Activated naive CD8-positive, alpha-beta T cell treated with anti-CD3 and anti-CD28 coated beads, Interleukin-2, amount 10 ng/mL, durations not matched to agents 7 days and 5 days (primary cell): ENCODE results near the gene PRDM10. TPM values are rescaled to one million over a fixed set of nuclear protein-coding genes. Genes with fewer than 3 reads are reported as not detected.
"Not testable (repeated sequence)": the region's sequence is repeated elsewhere in the genome, so short reads cannot be mapped to it uniquely, and the experiment has no call there.

ENCODE experiments used
- ATAC-seq: fragments of 150-1000 bp; cut with Tn5 transposase; one replicate; pipeline ENCODE4 v1.10.0; 2021; ENCODE audit warnings: low read depth, moderate library complexity
- POLR2A ChIA-PET: fragments of 350-600 bp; sonication (Branson Sonifier 250); formaldehyde crosslinking; loops from one replicate; lab custom pipeline; 2021; ENCODE audit warnings: antibody characterized with exemption; lab: Charles Lee
- DNase-seq: peaks from one replicate; pipeline ENCODE4 v3.0.0; 2021
- H3K27ac Mint-ChIP-seq: one replicate; pipeline ENCODE4 v1.8.0; 2022; ENCODE audit warnings: mild to moderate bottlenecking, mixed read lengths
- H3K27me3 Mint-ChIP-seq: one replicate; pipeline ENCODE4 v1.8.0; 2022; ENCODE audit warnings: mild to moderate bottlenecking, moderate library complexity, mixed read lengths
- H3K36me3 Mint-ChIP-seq: one replicate; pipeline ENCODE4 v1.8.0; 2021; ENCODE audit warnings: mild to moderate bottlenecking, mixed read lengths
- H3K4me1 Mint-ChIP-seq: one replicate; pipeline ENCODE4 v1.8.0; 2021; ENCODE audit warnings: mixed read lengths
- H3K4me3 Mint-ChIP-seq: one replicate; pipeline ENCODE4 v1.8.0; 2022; ENCODE audit warnings: mild to moderate bottlenecking, moderate library complexity, mixed read lengths
- H3K9me3 Mint-ChIP-seq: one replicate; pipeline ENCODE4 v1.8.0; 2021; ENCODE audit warnings: mixed read lengths
- total RNA-seq, 2 experiments: library from RNA; stranded (reverse); gene quantifications; one replicate each; pipeline ENCODE4 v1.2.3, GENCODE V29; 2021

PRDM10 gene
- total RNA-seq, 2 experiments from 2014 or later: 14.5 to 17.6 TPM

DNA sequence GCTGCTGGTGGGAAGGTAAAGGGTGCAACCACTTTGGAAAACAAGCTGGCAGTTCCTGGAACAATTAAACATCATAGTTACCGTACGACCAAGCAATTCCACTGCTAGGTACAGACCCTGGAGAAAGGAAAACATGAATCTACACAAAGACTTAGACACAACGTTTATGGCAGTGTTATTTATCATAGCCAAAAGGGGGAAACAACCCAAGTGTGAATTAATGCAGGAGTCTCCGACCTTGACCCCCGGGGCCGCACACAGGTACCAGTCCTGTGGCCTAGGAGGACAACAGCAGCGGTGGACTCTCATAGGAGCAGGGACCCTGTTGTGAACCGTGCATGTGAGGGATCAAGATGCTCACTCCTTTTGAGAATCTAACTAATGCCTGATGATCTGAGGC lies 22.5 kb downstream of the PRDM10 start:
- Mint-ChIP-seq H3K4me3 (no peak overlapping the region), H3K27ac (no peak overlapping the region), H3K36me3 (peaks cover 2% of the 10 kb centered on the region), H3K27me3 (no peaks in the 10 kb centered on the region), H3K9me3 (no peaks in the 10 kb centered on the region), H3K4me1 (peaks cover 4% of the 10 kb centered on the region)
- ATAC-seq (no peak), DNase-seq (no peak)
- POLR2A ChIA-PET: no interaction called here

DNA sequence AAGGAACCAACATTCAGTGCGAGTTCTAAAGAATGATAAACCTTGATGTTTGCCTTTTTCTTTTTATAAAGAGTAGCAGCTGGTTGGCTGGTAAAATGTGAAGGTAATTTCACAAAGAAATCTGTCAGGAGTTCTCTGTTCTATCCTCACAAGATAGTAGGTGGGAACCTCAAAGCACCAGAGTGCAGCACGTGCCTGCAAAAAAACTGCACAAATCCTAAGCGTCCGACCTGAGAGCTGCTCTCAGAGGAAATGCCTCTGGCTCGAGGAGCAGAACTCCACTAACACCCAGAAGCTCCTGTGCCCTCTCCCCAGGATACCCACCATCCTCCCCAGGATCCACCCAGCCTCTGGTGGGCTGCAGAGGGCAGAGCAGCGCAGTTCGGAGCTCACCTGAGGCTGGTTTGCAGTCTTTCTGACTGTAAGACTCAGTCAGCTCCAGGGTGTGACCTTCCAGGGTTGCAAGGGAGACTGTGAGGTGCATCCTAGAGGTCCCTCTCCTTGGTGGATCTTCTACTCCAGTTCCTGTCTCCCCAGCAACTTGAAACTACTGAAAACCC lies 23.5 kb downstream of the PRDM10 start:
- Mint-ChIP-seq H3K9me3 (no peaks in the 10 kb centered on the region), H3K27ac (no peak overlapping the region), H3K27me3 (no peaks in the 10 kb centered on the region), H3K4me1 (peaks cover 4% of the 10 kb centered on the region), H3K36me3 (peaks cover 2% of the 10 kb centered on the region), H3K4me3 (no peak overlapping the region)
- no peak for ATAC-seq
- DNase-seq: no peak
- POLR2A ChIA-PET: no interaction called here

DNA sequence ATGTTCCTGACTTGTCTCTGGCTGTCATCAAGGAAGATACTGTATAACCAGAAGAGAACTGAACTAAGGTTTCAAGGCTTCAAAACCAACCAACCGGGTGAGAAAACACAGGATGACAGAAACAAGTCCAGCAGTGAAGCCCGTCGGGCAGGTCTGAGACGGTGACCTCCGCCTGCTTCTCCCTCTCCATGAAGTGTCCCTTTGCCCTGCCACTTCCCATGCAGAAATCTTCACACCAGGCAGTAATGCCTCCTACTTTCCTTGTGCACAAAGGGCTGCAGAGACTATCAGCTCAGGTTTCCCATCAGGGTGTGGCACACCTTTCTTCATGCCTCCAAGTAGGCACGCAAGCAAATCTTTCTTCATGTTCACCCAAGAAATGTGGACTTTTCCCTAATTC lies 24.2 kb downstream of the PRDM10 start:
- ATAC-seq: no peak
- Mint-ChIP-seq H3K9me3 (no peaks in the 10 kb centered on the region), H3K27ac (no peak overlapping the region), H3K4me3 (no peak overlapping the region), H3K4me1 (peaks cover 4% of the 10 kb centered on the region), H3K36me3 (peaks cover 3% of the 10 kb centered on the region), H3K27me3 (no peaks in the 10 kb centered on the region)
- DNase-seq: no peak
- POLR2A ChIA-PET: no interaction called here

DNA sequence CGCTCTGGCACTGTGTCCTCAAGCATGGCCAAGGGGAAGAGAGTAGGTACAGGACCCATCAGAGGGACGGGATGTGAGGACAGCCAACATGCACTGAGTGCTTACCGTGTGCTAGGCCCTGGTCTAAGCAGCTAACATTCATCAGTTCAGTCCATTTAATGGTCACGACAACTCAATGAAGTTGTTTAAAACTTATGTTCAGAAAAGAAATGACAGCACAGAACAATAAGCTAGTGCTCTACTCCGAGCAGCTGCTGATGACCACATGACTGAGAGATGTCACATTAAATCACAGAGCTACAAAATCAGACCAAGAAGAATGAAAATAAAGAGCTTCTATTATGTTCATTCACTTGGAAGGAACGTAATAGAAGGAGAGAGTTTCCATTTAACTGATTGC lies 26.3 kb downstream of the PRDM10 start:
- H3K27ac Mint-ChIP-seq: no peak overlapping the region
- H3K27me3 Mint-ChIP-seq: no peaks in the 10 kb centered on the region
- H3K9me3 Mint-ChIP-seq: no peaks in the 10 kb centered on the region
- H3K36me3 Mint-ChIP-seq: peaks cover 3% of the 10 kb centered on the region
- H3K4me1 Mint-ChIP-seq: peaks cover 4% of the 10 kb centered on the region
- ATAC-seq: no peak
- POLR2A ChIA-PET: no interaction called here
- no peak for DNase-seq
- no peak overlapping the region for H3K4me3 Mint-ChIP-seq

DNA sequence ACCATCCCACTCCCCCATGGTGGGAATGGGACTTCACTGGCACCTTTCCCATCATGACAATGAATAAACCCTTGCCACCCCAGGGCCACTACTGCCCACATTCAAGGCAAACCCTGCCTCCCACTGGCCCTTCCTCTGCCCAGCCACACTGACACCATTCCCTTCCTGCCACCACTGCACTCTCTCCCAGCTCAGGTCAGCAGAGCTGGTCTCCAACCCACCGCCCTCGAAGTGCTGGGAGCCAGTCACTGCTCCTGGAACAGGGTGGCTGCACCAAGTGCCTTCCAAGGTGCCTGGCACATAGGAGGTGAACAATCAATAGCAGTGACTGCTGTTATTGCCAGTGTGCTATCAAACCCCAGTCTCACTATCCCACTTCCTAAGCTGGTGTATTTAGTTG lies 27.1 kb downstream of the PRDM10 start:
- no peaks in the 10 kb centered on the region for H3K27me3 Mint-ChIP-seq
- POLR2A ChIA-PET: no interaction called here
- H3K4me1 Mint-ChIP-seq: peaks cover 3% of the 10 kb centered on the region
- peaks cover 3% of the 10 kb centered on the region for H3K36me3 Mint-ChIP-seq
- ATAC-seq (no peak), DNase-seq (no peak)
- no peak overlapping the region for H3K4me3 Mint-ChIP-seq
- no peaks in the 10 kb centered on the region for H3K9me3 Mint-ChIP-seq
- no peak overlapping the region for H3K27ac Mint-ChIP-seq

DNA sequence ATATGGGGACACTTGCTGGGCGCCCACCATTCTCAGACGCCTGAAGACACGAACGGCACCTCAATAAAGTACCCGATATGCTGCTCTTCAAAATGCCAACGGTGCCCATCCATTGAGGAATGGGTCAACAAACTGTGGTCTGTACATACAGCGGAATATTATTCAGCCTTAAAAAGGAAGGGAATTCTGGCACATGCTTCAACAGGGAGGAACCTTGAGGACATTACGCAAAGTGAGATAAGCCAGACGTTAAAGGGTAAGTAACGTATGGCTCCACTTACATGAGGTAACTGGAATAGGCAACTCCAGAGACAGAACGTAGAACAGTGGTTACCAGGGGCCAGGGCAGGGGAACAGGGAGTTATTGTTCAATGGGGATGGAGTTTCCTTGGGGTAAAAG lies 28.0 kb downstream of the PRDM10 start:
- Mint-ChIP-seq H3K9me3 (no peaks in the 10 kb centered on the region), H3K27me3 (no peaks in the 10 kb centered on the region), H3K4me1 (no peaks in the 10 kb centered on the region), H3K27ac (no peak overlapping the region), H3K4me3 (no peak overlapping the region), H3K36me3 (peaks cover 3% of the 10 kb centered on the region)
- no peak for ATAC-seq
- POLR2A ChIA-PET: no interaction called here
- DNase-seq: no peak

DNA sequence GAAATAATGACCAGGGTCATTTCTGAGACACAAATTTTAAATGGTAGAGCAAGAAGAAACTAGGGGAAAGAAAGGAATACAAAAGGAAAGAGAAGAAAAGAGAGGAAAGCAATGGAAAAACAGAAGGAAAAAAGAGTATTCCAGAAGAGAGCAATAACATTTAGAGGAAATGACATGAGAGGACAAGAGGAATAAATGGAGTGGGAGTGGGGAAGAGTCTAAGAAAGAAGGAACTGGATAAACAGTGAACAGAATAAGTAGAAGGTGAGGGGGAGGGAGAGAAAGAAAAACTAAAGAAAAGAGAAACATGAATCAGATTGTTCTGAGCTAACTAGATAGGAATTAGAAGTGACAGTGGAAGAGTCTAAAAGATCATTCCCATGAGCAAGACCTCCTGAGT lies 28.4 kb downstream of the PRDM10 start:
- Mint-ChIP-seq H3K9me3 (no peaks in the 10 kb centered on the region), H3K27me3 (no peaks in the 10 kb centered on the region), H3K4me1 (no peaks in the 10 kb centered on the region), H3K4me3 (no peak overlapping the region), H3K36me3 (peaks cover 3% of the 10 kb centered on the region), H3K27ac (no peak overlapping the region)
- POLR2A ChIA-PET: no interaction called here
- ATAC-seq: no peak
- no peak for DNase-seq

DNA sequence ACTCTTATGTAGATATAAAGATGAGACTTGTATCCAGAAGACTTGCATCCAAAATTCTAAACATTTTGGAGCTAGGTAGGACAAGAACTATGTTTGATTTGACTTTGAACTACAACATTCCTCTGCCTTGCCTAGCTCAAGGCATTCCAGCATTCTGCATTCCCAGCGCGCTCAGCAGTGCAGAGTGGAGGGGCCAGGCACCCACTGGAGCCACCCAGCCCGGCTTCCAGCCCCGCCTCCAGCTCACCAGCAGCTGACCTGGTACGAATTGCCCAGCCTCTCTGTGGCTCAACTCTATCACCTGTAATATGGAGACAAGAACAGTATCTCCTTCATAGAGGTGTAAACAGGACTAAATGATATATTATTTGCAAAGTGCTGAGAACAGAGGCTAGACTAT lies 28.8 kb downstream of the PRDM10 start:
- H3K27me3 Mint-ChIP-seq: no peaks in the 10 kb centered on the region
- ATAC-seq (no peak), DNase-seq (no peak)
- POLR2A ChIA-PET: no interaction called here
- no peak overlapping the region for H3K27ac Mint-ChIP-seq
- H3K4me1 Mint-ChIP-seq: no peaks in the 10 kb centered on the region
- no peaks in the 10 kb centered on the region for H3K9me3 Mint-ChIP-seq
- H3K4me3 Mint-ChIP-seq: no peak overlapping the region
- peaks cover 3% of the 10 kb centered on the region for H3K36me3 Mint-ChIP-seq

DNA sequence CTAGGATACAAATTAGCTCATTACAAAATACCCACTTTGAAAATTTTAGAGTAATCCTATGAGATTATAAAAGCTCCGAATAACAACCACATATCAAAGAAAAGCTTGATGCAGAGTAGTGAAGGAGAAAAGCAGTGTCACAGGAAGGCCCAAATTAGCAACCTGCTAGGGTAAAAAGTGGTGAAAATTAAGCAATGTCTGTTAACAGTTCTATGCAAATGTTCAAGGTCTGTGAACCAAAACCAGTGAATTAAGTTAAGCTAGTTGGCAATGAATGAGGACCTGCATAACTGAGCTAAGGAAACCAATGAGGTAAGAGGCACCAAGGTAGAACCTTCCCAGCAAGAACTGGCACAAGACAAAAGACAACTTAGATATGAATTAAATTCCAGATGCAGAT lies 29.6 kb downstream of the PRDM10 start:
- H3K4me3 Mint-ChIP-seq: no peak overlapping the region
- no peaks in the 10 kb centered on the region for H3K4me1 Mint-ChIP-seq
- H3K9me3 Mint-ChIP-seq: no peaks in the 10 kb centered on the region
- no peak overlapping the region for H3K27ac Mint-ChIP-seq
- DNase-seq (no peak), ATAC-seq (no peak)
- POLR2A ChIA-PET: no interaction called here
- no peaks in the 10 kb centered on the region for H3K27me3 Mint-ChIP-seq
- peaks cover 3% of the 10 kb centered on the region for H3K36me3 Mint-ChIP-seq

DNA sequence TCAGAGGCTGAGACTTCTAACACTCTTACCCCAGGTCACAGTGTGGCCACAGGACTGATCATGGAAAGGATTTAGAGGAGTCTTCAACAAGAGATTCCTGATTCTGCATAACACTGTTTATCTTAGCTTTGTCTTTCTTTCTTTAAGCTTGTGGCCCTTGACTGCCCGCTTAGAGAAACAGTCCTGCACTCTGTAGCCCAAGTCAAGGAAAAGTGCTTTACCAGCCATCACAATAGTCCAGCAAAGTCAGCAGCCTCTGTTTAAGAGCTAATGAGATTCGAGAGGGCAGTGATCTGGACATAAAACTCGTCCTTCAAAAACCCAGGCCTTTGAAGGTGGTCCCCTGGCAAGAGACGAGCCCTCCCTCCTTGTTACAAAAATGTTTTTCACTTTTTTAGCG lies 30.0 kb downstream of the PRDM10 start:
- POLR2A ChIA-PET: no interaction called here
- H3K27me3 Mint-ChIP-seq: no peaks in the 10 kb centered on the region

DNA sequence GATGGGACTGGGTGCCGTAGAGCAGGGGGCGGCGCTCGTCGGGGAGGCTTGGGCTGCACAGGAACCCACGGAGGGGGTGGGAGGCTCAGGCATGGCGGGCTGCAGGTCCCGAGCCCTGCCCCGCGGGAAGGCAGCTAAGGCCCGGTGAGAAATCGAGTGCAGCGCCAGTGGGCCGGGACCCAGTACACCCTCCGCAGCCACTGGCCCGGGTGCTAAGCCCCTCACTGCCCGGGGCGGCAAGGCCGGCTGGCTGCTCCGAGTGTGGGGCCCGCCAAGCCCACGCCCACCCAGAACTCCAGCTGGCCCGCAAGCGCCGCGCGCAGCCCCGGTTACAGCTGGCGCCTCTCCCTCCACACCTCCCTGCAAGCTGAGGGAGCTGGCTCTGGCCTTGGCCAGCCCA lies 30.8 kb downstream of the PRDM10 start:
- H3K27ac Mint-ChIP-seq, H3K9me3 Mint-ChIP-seq, H3K36me3 Mint-ChIP-seq, ATAC-seq, POLR2A ChIA-PET, DNase-seq, H3K4me1 Mint-ChIP-seq, H3K4me3 Mint-ChIP-seq, H3K27me3 Mint-ChIP-seq: not testable (repeated sequence)

More for the DNA sequence above, 30.0 kb downstream of the PRDM10 start:
- no peak overlapping the region for H3K4me3 Mint-ChIP-seq
- H3K27ac Mint-ChIP-seq: no peak overlapping the region
- DNase-seq (no peak), ATAC-seq (no peak)
- peaks cover 3% of the 10 kb centered on the region for H3K36me3 Mint-ChIP-seq
- H3K9me3 Mint-ChIP-seq: no peaks in the 10 kb centered on the region
- no peaks in the 10 kb centered on the region for H3K4me1 Mint-ChIP-seq

DNA sequence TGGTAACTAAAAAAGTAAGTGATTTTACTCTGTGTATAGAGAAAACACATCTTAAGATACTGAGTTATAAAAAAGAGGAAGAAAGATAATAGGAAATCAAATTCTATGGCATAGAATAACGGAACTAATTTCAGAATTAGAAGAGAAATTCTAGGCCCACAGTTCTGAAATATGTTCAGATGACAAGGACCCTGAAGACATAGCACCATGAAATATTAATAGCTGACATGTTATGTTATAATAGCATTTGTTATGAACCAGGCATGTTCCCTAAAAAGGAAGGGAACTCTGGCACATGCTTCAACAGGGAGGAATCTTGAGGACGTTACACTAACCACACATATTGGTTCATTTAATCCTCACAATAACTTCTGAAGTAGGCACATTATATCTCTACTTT lies 32.7 kb downstream of the PRDM10 start:
- Mint-ChIP-seq H3K4me3 (no peak overlapping the region), H3K9me3 (no peaks in the 10 kb centered on the region), H3K27ac (no peak overlapping the region), H3K36me3 (peaks cover 1% of the 10 kb centered on the region), H3K27me3 (no peaks in the 10 kb centered on the region), H3K4me1 (peaks cover 2% of the 10 kb centered on the region)
- no peak for DNase-seq
- POLR2A ChIA-PET: no interaction called here
- no peak for ATAC-seq

DNA sequence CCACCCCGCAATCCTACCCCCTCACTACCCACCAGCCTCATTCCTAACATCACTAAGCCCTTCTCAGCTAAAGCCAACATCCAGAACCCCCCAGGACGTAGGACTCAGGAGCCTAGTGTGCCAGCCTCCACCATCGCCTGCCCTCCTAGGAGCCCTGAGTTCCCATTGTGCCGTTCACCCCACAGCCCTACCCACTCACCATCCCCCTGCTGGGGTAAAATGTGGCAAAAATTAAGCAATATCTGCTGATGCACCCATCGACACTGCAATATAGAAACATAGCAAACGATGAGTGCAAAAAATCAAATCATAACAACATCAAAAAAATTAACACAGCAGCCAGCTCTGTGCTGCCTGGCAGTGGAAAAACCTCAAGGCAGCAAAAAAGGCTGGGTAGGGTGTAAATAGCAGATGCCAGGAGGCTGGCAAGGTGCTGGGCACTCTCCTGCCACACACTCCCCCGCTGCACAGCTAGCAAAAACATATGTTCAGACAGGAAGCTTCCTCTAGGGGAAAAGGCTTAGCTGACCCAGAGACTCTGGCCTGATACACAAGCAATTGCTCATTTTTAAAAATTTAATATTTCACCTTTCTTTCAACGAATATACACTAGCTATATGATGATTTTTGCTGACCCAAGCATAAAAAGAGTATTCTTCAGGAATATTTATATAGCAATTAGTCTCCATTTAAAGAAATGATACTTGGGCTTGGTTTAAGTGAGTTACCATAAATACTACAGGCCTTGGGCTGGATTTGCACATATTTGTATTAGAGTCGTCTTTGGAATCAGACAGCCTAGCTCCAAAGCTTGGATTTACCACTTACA lies 33.8 kb downstream of the PRDM10 start:
- H3K4me3 Mint-ChIP-seq: no peak overlapping the region
- H3K9me3 Mint-ChIP-seq: no peaks in the 10 kb centered on the region
- no peaks in the 10 kb centered on the region for H3K36me3 Mint-ChIP-seq
- H3K27ac Mint-ChIP-seq: no peak overlapping the region
- no peak for DNase-seq
- peaks cover 5% of the 10 kb centered on the region for H3K4me1 Mint-ChIP-seq
- ATAC-seq: no peak
- POLR2A ChIA-PET: no interaction called here
- no peaks in the 10 kb centered on the region for H3K27me3 Mint-ChIP-seq

DNA sequence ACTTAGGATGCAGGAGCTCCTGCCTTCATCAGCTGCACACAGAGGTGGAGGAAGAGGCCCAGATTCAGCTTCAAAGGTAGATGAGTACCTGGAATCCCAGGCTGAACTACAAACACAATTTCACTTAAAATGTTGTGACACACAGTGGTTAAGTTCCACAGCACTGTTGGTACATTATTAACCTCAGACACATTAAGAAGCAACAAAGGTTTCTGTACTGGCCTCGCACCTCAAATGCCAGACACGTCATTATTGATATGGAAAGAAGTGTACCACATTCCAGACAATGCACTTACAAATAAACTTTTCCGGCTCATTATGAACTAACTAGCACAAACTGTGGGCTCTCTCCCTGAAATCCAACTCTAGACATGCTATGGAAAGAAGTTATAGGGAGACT lies 34.6 kb downstream of the PRDM10 start:
- no peaks in the 10 kb centered on the region for H3K36me3 Mint-ChIP-seq
- DNase-seq (no peak), ATAC-seq (no peak)
- POLR2A ChIA-PET: no interaction called here
- H3K27ac Mint-ChIP-seq: no peak overlapping the region
- no peak overlapping the region for H3K4me3 Mint-ChIP-seq
- H3K4me1 Mint-ChIP-seq: peaks cover 6% of the 10 kb centered on the region
- no peaks in the 10 kb centered on the region for H3K9me3 Mint-ChIP-seq
- peaks cover 2% of the 10 kb centered on the region for H3K27me3 Mint-ChIP-seq
